ENCODE data around the gene STARD8. TPM values are rescaled to one million over a fixed set of nuclear protein-coding genes. Genes with fewer than 3 reads are reported as not detected.
A peak's percentile ranks its signal among the peaks of the same experiment; 100 is the strongest.
"Not testable (repeated sequence)": the region's sequence is repeated elsewhere in the genome, so short reads cannot be mapped to it uniquely, and the experiment has no call there.

STARD8 gene
- total RNA-seq, 1 donor from 2014 or later = 9.9 TPM

DNA sequence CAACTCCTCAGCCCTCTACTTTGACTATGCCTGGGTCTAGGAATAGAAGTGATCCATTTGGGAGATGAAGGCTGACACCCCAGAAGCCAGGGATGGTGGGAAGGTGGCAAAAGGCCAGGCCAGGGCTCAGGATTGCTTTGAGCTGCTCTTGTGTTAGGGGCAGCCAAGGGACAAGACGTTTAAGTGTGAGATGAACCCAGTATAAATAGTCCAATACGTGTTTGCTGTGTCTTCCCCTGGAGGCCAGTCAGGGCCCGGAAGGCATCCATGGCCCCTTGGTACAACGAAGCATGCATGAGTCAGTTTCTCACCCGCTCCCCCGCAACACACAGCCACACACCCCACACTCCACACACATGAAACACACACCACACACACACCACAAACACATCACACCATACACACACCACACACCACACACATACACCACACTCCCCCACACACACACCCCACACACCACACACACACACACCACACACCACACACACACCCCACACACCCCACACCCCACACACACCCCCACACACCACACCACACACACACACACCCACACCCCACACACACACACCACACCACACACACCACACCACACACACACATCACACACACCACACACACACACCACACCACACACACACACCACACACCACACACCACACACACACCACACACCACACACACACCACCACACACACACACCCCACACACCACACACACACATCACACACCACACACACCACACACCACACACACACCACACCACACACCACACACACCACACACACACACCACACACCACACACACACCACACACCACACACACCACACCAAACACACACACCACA lies 5.1 kb downstream of the STARD8 start:
- Mint-ChIP-seq H3K36me3 (no peaks in the 10 kb centered on the region), H3K9me3 (peaks cover 5% of the 10 kb centered on the region), H3K27me3 (peaks cover 6% of the 10 kb centered on the region), H3K4me3 (no peak overlapping the region), H3K4me1 (ENCODE audit: unreplicated experiment) (peaks cover 6% of the 10 kb centered on the region), H3K27ac (no peak overlapping the region)
- no peak for DNase-seq (ENCODE audit: extremely low spot score, unreplicated experiment)
- TF ChIP-seq, protein P1, sequence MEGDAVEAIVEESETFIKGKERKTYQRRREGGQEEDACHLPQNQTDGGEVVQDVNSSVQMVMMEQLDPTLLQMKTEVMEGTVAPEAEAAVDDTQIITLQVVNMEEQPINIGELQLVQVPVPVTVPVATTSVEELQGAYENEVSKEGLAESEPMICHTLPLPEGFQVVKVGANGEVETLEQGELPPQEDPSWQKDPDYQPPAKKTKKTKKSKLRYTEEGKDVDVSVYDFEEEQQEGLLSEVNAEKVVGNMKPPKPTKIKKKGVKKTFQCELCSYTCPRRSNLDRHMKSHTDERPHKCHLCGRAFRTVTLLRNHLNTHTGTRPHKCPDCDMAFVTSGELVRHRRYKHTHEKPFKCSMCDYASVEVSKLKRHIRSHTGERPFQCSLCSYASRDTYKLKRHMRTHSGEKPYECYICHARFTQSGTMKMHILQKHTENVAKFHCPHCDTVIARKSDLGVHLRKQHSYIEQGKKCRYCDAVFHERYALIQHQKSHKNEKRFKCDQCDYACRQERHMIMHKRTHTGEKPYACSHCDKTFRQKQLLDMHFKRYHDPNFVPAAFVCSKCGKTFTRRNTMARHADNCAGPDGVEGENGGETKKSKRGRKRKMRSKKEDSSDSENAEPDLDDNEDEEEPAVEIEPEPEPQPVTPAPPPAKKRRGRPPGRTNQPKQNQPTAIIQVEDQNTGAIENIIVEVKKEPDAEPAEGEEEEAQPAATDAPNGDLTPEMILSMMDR (conservative IDR thresholded peaks at IDR 0.05) = no peak

DNA sequence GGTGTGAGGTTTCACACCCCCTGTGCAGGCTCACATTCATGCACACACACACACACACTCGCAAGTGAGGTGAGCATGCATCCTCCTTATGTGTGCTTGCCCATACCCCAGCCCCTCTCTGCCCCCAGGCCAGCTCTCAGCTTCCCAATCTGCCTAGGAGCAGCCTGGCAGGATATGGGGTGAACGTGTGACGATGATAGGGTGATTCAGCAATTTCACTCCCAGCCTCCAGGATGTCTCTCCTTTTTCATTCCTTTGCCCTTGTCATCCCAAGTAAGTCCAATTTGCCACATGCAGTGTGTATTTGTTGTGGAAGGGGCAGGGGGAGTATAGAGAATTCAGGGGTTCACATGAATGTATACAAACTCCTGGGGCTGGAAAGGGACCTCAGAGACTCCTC lies 7.2 kb downstream of the STARD8 start:
- H3K36me3 Mint-ChIP-seq = no peaks in the 10 kb centered on the region
- H3K9me3 Mint-ChIP-seq = peaks cover 5% of the 10 kb centered on the region
- no peak overlapping the region for H3K4me3 Mint-ChIP-seq
- TF ChIP-seq, protein P1 (conservative IDR thresholded peaks at IDR 0.05) = no peak
- peaks cover 4% of the 10 kb centered on the region for H3K4me1 Mint-ChIP-seq (ENCODE audit: unreplicated experiment)
- no peak for DNase-seq (ENCODE audit: extremely low spot score, unreplicated experiment)
- no peak overlapping the region for H3K27ac Mint-ChIP-seq
- no peaks in the 10 kb centered on the region for H3K27me3 Mint-ChIP-seq

DNA sequence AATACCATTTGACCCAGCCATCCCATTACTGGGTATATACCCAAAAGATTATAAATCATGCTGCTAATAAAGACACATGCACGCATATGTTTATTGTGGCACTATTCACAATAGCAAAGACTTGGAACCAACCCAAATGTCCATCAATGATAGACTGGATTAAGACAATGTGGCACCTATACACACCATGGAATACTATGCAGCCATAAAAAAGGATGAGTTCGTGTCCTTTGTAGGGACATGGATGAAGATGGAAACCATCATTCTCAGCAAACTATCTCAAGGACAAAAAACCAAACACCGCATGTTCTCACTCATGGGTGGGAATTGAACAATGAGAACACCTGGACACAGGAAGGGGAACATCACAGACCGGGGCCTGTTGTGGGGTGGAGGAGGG lies 9.0 kb downstream of the STARD8 start:
- not testable (repeated sequence) for H3K4me1 Mint-ChIP-seq (ENCODE audit: unreplicated experiment); DNase-seq (ENCODE audit: extremely low spot score, unreplicated experiment); H3K27me3 Mint-ChIP-seq; H3K4me3 Mint-ChIP-seq; H3K27ac Mint-ChIP-seq; H3K9me3 Mint-ChIP-seq; H3K36me3 Mint-ChIP-seq

DNA sequence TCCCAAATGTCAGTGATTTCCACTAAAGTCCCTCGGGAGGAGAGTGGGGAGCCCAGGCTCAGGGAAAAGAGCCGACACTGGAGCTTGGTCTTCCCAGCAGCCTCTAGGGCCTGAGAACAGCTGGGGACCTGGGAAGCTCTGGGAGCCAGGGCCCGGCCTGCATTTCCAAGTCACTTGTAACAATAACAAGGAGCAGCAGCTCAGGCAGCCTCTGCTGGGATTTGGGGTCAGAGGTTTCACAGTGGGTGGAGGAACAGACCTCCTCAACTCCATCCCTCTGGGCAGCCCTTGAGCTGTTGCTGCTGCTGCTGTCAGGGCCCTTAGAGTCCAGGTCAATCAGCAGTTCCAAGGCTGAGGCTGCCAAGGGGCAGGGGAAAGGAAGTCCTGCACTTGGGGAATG lies 11.1 kb downstream of the STARD8 start:
- Mint-ChIP-seq H3K4me3 (no peak overlapping the region), H3K27me3 (no peaks in the 10 kb centered on the region), H3K9me3 (peaks cover 16% of the 10 kb centered on the region), H3K27ac (no peak overlapping the region), H3K36me3 (no peaks in the 10 kb centered on the region), H3K4me1 (ENCODE audit: unreplicated experiment) (peaks cover 4% of the 10 kb centered on the region)
- no peak for DNase-seq (ENCODE audit: extremely low spot score, unreplicated experiment)
- TF ChIP-seq, protein P1 (conservative IDR thresholded peaks at IDR 0.05) = no peak

DNA sequence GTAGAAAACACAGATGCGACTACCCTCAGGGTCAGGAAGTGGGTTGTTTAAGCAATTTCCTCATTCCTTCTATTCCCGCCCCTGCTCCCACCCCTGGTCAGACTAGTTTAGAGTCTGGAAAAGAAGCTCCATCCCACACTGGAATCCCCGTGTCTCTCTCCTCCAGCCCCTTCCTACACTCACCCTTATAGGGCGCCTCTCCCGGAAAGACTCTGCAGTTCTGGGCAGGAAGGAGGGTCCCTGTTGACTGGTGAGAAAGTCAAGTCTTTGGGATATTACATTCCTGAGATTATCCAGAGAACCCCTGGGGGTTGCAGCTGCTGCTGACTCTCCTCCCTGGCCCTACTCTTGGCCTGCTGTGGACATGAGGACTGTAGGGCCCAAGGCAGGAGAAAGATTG lies 11.9 kb downstream of the STARD8 start:
- Mint-ChIP-seq H3K27me3 (no peaks in the 10 kb centered on the region), H3K27ac (peak overlapping the region; percentile 56), H3K4me3 (no peak overlapping the region), H3K4me1 (ENCODE audit: unreplicated experiment) (peaks cover 4% of the 10 kb centered on the region), H3K36me3 (no peaks in the 10 kb centered on the region), H3K9me3 (peaks cover 16% of the 10 kb centered on the region)
- TF ChIP-seq, protein P1 (conservative IDR thresholded peaks at IDR 0.05) = no peak
- DNase-seq (ENCODE audit: extremely low spot score, unreplicated experiment) = no peak

DNA sequence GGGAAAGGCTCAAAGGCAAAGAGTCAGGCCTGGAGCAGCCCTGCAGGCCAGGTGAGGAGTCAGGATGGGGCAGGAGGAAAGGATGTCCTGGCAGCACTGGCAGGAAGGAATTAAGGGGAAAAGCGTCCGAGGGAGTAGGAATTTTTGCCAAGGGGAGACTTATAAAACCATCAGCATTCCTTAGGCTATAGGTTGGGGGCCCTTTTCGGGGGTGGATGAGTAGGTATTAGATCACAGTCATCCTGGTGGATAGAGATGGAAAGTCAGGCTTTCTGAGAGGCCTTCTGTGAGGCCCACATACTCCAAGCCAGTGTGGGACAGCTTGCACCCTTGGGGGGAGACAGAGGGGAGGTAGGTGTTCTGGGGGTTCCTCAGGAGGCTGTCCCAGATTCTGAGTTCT lies 12.3 kb downstream of the STARD8 start:
- Mint-ChIP-seq H3K27me3 (no peaks in the 10 kb centered on the region), H3K4me1 (ENCODE audit: unreplicated experiment) (peaks cover 4% of the 10 kb centered on the region), H3K27ac (no peak overlapping the region), H3K36me3 (no peaks in the 10 kb centered on the region), H3K9me3 (peaks cover 16% of the 10 kb centered on the region), H3K4me3 (no peak overlapping the region)
- no peak for DNase-seq (ENCODE audit: extremely low spot score, unreplicated experiment)
- TF ChIP-seq, protein P1 (conservative IDR thresholded peaks at IDR 0.05) = no peak

All from type B pancreatic cell (in vitro differentiated cells).